Superior temporal gyrus (tissue), 1 donor: ENCODE measurements around the gene ANO5.
"Not testable (repeated sequence)": the region's sequence is repeated elsewhere in the genome, so short reads cannot be mapped to it uniquely, and the experiment has no call there.

Source experiments
- DNase-seq: peaks from one replicate; pipeline ENCODE4 v3.0.0-alpha.2; 2016; ENCODE audit errors: extremely low spot score

ANO5 gene

DNA sequence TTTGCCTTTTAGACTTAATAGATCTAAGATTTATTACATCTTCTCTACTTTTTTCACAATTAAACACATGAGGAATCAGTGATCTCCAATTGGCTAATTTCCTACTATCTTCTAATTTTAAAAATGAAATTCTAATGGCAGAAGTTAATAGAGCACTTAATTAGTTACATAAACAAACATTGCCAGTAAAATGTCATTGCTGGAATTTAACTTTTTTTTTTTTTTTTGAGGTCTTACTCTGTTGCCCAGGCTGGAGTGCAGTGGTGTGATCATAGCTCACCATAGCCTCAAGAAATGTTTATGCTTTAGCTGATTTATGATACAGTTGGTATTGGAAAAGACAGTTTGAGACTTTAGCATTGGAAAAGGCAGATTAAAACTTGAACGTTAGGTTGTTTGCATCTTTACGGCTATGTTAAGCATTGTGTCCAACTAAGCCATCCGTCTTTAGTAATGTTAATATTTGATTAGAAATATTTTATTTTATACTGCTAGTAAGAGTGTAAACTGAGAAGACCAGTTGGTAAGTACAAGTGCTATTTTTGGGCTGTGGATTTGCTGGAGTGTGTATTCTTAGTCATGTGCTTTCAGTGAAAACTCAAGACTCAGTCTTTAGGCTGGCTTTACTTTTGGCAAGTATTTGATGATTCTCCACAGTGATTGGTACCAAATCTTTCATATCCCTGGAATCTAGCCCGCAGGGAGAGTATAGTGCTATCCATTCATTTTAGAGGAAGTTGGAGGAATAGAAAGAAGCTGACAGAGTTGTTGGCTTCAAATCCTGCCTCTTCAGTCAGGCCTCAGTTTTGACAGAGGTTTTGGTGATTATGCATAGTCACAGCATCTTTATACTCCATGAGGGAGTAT lies 4.5 kb downstream of the ANO5 start:
- DNase-seq: no peak

GRCh38 chr11:22199243-22199642 lies 6.4 kb downstream of the ANO5 start:
- DNase-seq: no peak

GRCh38 chr11:22203281-22203680 lies 10.4 kb downstream of the ANO5 start:
- DNase-seq: no peak

- no peak for DNase-seq
Observed at GRCh38 chr11:22207162-22207561, 14.3 kb downstream of the ANO5 start.

DNA sequence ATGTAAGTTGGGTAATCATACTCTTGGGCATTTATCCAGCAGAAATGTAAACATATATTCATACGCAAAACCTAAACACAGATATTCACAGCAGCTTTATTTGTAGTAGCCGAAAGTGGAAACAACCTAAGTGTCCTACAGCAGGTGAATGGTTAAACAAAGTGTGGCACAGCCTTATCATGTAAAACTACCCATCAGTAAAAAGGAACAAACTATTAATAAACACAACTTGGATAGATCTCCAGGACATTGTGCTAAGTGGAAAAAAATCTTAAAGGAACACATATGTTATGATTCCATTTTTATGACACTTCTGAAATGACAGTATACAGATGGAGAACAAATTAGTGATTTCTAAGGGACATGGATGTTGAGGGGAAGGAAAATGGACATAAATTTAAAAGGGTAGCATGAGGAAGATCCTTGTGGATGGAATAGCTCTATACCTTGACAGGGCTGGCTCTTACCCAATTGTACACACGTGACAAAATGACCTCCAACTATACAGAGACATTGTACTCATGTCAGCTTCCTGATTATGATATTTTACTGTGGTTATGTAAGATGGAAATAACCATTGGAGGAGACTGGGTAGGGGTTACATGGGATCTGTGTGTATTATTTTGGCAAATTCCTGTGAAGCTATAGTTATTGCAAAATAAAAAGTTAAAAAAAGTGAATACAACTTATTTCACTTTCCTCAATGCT lies 15.4 kb downstream of the ANO5 start:
- DNase-seq: peak; percentile 39

- no peak for DNase-seq
Observed at GRCh38 chr11:22216940-22217339, 24.1 kb downstream of the ANO5 start.

- no peak for DNase-seq
Observed at GRCh38 chr11:22221143-22221542, 28.3 kb downstream of the ANO5 start.

GRCh38 chr11:22225190-22225589 lies 32.3 kb downstream of the ANO5 start:
- DNase-seq: no peak

DNA sequence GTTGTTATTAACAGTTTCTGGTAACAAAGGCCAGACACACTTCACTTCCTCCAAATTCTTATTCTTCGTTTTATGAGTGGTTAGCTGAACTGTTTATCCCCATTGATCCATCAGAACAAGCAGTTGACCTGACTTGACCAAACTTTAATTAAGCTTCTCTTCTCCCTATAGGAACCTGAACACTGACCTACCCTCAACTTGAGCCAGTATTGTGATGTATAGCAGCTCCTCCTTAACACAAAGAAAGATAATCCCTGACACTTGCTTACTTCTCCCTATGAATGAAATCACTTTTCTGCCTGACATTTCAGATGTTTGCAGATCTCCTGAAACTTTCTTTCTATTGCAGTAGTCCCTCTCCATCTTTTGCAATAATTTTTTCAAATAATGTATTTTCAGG lies 41.9 kb downstream of the ANO5 start:
- DNase-seq: no peak

GRCh38 chr11:22244986-22245592 lies 52.2 kb downstream of the ANO5 start:
- peak; percentile 68 for DNase-seq

DNA sequence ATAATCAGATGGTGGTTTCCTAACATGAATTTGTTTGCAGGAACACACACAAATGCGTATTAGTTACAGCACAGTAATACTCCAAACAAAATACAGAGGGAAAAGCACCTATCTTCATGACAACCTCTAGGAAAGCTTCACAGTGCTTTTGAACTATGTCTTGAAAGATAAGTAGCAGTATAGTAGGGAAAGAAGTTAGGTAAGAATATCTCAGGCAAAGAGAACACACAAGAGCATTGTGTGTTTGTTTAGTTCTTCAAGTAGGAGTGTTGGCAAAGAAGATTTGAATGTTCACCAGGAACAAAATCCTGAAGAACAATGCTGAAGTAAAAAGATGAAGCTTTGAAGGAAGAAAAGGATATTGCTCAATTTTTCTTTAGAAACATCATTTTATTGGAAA lies 54.1 kb downstream of the ANO5 start:
- no peak for DNase-seq

GRCh38 chr11:22249871-22250270 lies 57.0 kb downstream of the ANO5 start:
- no peak for DNase-seq

- no peak for DNase-seq
Observed at GRCh38 chr11:22256876-22257275, 64.0 kb downstream of the ANO5 start.

DNA sequence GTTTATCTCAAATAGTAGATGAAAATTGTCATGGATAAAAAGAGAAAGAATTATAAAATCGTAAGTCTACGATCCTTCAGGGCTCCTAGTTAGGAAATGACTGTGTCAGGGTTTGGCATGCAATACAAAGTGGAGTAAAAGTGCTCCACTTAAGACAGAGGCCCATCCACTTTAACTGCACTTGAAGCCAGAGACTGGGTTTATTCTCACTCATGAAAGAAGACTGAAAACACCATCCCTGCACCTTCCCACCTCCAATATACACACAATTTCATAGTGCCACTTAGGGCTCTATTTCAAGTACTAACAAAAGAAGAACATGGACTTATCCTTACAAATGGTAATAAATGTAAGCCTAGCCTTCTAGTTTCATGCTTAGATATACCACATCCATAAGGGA lies 70.7 kb downstream of the ANO5 start:
- DNase-seq: no peak

DNA sequence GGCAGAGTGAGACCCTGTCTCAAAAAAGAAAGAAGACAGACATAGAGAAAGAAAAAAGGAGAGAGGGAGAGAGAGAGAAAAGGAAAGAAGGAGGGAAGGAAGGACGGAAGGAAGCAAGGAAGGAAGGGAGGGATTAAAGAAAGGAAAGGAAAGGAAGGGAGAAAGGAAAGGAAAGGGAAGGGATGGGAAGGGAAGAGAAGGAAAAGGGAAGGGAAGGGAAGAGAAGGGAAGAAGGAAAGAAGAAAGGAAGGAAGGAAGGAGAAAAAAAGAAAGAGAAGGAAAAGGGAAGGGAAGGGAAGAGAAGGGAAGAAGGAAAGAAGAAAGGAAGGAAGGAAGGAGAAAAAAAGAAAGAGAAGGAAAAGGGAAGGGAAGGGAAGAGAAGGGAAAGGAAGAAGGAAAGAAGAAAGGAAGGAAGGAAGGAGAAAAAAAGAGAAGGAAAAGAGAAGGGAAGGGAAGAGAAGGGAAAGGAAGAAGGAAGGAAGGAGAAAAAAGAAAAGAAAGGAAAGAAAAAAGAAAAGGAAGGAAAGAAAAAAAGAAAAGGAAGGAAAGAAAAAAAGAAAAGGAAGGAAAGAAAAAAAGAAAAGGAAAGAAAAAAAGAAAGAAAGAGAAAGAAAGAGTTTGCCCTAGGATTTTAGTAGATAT lies 76.2 kb downstream of the ANO5 start:
- not testable (repeated sequence) for DNase-seq

DNA sequence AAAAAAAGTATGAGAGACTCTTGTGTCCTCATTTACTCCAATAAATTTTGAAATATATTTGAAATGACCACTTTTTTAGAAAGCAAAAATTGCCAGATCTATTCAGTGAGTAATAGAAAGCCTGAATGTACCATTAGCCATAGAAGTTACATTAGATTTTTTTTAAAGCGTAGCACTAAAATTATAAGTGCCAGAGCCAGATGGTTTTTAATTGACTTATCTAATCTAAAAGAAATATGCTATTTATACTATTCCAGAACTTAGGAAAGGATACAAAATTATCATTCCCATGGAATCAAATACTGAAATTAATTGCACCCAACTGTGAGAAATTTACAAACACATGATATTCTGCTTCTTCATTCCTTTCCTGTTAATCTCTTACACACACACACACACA lies 80.9 kb downstream of the ANO5 start:
- DNase-seq: no peak

DNA sequence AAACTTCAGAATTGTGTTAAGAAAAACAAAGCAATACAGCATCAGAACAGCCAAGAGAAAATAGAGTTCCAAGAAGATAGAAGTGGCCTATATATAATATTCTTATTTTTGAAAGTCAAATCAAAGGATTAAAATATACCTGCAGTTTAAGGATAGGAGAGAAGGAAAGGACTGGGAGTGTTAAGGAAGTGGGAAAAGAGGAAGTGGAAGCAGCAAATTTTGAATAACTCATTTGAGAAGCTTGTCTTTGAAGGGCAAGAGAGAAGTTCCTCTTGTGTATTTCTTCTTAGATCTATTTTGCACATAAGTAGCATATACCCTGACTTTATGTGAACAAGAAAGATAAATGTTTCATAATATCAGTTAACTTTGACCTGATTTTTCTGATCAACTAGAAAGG lies 82.7 kb downstream of the ANO5 start:
- DNase-seq: no peak

- no peak for DNase-seq
Observed at GRCh38 chr11:22276535-22276934, 83.7 kb downstream of the ANO5 start.

DNA sequence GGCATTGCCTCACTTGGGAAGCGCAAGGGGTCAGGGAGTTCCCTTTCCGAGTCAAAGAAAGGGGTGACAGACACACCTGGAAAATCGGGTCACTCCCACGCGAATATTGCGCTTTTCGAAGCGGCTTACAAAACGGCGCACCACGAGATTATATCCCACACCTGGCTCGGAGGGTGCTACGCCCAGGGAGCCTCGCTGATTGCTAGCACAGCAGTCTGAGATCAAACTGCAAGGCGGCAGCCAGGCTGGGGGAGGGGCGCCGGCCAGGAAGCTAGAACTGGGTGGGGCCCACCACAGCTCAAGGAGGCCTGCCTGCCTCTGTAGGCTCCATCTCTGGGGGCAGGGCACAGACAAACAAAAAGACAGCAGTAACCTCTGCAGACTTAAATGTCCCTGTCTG lies 92.1 kb downstream of the ANO5 start:
- not testable (repeated sequence) for DNase-seq

DNA sequence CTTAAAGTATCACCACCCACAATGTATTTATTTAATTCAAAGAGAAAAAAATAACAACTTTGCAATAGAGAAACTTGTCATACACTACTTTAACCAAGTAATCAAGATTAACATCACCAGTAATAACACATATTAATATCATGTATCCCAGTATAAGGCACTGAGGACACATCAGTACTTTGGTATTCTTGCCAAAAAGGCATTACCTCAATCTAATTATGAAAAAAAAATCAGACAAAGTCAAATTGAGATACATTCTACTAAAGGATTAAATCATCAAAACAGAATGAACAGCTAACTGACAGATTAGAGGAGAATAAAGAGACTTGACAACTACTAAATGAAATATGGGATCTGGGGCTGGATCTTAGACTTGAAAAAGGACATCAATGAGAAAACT lies 109.5 kb downstream of the ANO5 start:
- DNase-seq: no peak

- peak; percentile 82 for DNase-seq
Observed at GRCh38 chr11:22304337-22304961, 111.6 kb downstream of the ANO5 start.

DNA sequence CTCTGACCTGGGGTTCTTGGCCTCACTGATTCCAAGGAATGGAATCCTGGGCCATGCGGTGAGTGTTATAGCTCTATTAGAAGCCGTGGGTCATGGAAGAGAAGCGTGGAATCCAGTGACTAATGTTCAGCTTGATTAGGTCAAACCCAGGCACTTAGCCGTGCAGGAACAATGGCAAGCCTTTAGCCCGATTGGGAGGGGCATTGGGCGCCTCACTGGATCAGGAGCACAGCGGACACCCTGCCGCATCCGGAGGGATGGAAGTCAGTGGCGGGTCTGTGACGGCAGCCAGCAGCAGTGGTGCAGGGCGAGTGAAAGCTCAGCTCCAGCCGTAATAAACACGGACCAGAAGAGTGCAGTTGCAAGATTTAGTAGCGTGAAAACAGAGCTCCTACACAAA lies 124.8 kb downstream of the ANO5 start:
- DNase-seq: no peak
